GM19240 (cell line): ENCODE measurements around the gene LRR1.
"Not testable (repeated sequence)": the region's sequence is repeated elsewhere in the genome, so short reads cannot be mapped to it uniquely, and the experiment has no call there.

ENCODE experiments used
- DNase-seq: peaks from one replicate; pipeline ENCODE4 v3.0.0; 2011; ENCODE audit warnings: low spot score; ENCODE audit not compliant: insufficient read length

Gene LRR1

DNA sequence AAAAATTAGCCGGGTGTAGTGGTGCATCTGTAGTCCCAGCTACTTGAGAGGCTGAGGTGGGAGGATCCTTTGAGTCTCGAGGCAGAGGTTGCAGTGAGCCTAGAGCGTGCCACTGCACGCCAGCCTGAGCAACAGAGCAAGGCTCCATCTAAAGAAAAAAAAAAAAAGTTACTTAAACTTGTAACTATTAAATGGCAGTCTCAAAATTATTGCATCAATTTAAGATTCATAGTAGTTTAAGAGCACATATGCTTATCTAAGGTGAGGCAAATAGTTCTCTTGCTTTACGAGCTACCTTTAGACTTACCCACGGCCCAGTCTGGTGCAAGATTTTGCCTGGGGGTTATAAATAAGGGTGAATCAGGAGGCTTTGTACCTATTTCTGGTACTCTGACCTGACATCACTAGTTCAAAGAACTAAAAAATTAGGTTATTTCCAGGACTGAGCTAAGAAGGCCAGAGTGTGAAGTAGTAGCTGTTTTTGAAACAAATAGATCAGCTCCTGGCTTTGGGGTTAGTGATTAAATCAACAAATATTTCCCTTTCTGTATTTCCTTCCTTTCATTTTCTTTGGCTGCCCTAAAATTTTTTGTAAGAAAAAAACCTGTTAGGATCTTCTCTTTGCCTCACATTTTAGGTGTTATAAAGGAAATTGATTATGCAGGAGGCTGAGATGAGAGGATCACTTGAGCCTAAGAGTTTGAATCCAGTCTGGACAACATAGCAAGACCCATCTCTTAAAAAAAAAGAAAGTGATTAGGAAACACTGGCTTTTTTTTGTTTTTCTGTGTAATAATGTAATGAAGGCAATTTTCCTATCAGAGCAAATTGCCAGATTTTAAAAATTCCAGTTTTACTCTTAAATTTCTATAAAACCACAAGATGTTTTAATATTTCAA lies 25.4 kb downstream of the LRR1 start:
- DNase-seq = no peak

GRCh38 chr14:49633640-49634546 lies 35.2 kb downstream of the LRR1 start:
- peak; percentile 55 for DNase-seq

GRCh38 chr14:49634547-49635334 lies 36.0 kb downstream of the LRR1 start, which contains the start of gene DNAAF2:
TSS of gene DNAAF2 (minus strand) at chr14:49635244. CDS start at chr14:49635149, 95 bp downstream.
- DNase-seq = no peak

GRCh38 chr14:49636866-49637265 lies 38.1 kb downstream of the LRR1 start:
- no peak for DNase-seq

DNA sequence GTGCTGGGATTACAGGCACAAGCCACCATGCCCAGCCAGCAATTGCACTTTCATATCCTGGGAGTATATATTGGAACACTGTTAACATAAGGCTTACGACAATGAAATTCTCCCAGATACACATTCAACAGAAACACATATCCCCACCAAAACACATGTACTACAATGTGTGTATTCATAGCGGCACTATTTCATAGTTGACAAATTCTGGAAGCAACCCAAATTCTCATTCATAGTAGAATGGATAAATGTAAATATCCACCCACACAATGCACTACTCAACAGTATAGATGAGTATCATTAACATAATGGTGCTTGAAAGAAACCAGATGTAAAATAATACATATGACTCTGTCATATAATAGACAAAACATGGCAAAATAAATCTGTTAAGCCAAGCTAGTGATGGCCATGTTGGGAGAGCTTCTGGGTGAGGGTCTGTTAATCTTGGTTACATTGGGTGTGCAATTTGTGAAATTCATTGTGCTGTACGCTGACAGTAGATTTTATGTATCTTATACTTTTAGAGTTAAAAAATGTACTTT lies 38.9 kb downstream of the LRR1 start:
- DNase-seq = no peak

DNA sequence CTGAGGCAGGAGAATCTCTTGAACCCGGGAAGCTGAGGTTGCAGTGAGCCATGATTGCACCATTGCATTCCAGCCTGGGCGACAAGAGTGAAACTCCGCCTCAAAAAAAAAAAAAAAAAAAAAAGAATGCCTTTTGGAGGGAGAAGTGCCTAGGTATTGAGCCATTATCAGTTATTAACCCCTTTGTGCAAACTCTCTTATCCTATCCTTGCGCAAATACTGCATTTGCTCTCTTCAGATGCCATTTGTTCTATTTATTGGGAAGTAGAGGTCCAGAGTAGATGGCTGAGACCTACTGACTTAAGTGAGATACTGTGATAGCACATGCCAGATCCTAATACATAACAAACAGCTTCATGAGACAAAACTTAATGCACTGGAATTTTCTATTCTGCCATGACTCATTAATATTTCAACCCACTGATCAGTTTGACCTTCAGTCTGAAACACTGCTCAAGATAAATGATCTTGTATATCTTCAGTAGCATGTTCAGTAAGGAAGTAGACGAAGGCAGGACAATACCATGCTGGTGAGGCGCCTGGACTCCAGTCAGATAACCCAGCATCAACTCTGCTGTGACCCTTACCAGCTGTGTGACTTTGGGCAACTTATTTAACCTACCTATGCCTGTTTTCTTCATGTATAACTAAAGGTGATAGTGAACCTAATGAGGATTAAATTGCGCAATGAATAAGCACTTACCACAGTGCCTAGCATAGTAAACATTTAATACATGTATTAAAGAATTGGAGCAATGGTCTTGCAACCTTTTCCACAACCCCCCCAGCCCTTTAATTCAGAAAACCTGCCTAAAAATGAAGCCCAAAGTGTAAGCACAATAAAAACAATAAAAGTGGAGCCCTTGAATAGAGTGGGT lies 42.0 kb downstream of the LRR1 start:
- no peak for DNase-seq

DNA sequence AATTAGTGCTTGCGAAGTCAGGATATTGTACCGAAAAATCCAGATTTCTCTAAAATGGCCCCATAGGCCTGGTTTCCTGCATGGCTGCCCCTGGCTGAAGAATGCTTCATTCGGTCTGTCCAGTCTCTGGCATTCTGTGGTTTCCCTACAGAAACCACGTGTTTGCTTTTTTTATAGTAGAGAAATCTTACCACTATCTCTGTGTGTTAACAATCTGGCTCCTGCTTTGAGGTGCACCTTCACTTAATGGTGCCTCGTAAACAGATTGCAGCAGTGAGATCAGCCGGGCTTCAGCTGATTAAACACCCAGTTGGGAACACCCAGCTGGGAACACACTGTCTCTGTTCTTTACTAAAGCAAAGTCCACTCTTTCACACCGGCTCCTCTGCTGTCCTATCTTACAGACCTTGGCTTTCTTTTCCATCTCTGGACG lies 43.0 kb downstream of the LRR1 start:
- no peak for DNase-seq

DNA sequence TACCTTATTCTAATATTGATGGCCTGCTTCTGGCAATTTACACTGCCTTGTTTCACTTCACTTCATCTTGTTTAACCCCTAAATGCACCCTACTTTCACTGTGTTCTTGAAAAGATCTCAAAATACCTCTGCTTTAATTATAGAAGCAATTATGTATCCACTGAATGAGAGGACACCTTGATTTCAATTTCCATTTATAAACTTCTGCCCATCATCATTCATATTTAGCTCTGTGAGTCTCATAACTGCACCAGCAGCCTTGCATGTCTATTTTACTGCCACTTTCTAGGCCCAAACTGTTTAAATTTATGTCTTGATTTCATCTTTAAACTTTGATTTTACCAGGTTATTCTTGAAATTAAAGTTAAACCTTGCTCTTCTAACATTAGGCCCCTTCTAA lies 43.4 kb downstream of the LRR1 start:
- DNase-seq = no peak

GRCh38 chr14:49653508-49653907 lies 54.8 kb downstream of the LRR1 start:
- no peak for DNase-seq

- no peak for DNase-seq
Observed at GRCh38 chr14:49654511-49654910, 55.8 kb downstream of the LRR1 start.

- not testable (repeated sequence) for DNase-seq
Observed at GRCh38 chr14:49657500-49657899, 58.8 kb downstream of the LRR1 start.

DNA sequence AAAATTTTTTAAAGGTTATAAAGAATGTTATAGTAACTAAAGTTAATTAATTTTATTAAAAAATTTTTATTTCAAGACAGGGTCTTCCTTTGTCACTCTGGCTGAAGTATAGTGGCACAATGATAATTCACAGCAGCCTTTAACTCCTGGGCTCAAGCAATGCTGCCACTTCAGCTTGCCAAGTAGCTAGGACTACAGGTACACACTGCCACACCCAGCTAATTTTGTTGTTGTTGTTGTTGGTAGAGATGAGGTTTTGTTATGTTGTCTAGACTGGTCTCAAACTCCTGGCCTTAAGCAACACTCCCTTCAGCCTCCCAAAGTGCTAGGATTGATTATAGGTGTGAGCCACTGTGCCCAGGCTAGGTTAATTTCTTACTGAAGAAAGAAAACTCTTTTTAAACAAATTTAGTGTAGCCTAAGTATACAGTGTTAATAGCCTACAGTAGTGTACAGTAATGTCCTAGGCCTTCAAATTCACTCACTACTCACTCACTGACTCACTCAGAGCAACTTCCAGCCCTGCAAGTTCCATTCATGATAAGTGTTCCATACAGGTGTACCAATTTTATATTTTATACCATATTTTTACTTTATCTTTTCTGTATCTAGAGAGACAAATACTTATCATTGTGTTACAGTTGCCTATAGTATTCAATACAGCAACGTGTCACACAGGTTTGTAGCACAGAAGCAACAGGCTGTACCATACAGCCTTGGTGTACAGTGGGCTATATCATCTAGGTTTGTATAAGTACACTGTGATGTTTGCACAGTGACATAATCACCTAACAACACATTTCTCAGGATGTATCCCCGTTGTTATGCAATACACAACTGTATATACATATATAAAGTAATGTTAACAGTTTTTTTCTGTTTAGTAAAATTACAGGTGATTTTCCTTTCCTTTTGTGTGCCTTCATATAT lies 61.1 kb downstream of the LRR1 start:
- no peak for DNase-seq
